HepG2 (cell line): ENCODE data around the gene NUDT16. TPM values are rescaled to one million over a fixed set of nuclear protein-coding genes. Genes with fewer than 3 reads are reported as not detected.

Experiments
- ATAC-seq: fragments of 200-7000 bp; cut with Tn5 transposase; 3 replicates; pipeline ENCODE4 v1.9.1; 2020; ENCODE audit warnings: mild to moderate bottlenecking, moderate library complexity
- BruUV-seq: library from RNA; stranded (reverse); fragments of 400-500 nt; replicated peaks from 2 replicates; lab custom pipeline; 2021; lab: Mats Ljungman, UMichigan
- CTCF ChIA-PET: fragments of 300-600 bp; formaldehyde crosslinking; extraction: SDS; loops from one replicate; lab custom pipeline; 2021; ENCODE audit warnings: low total read pairs, inconsistent platforms, low intra/inter-chr PET ratio; lab: Yijun Ruan, JAX
- POLR2A ChIA-PET: fragments of 350-600 bp; sonication (Branson Sonifier 250); formaldehyde crosslinking; loops from one replicate; lab custom pipeline; 2020; ENCODE audit warnings: antibody characterized with exemption, inconsistent platforms; lab: Yijun Ruan, JAX
- DNase-seq: peaks from one replicate; pipeline ENCODE4 v3.0.0-alpha.2; 2015; ENCODE audit warnings: low spot score
- FAIRE-seq: peaks from 3 replicates; lab custom pipeline; 2011; peaks lifted over from hg19 to GRCh38; lab: Jason Lieb, UNC
- H2AFZ ChIP-seq: one replicate; pipeline ENCODE4 v1.6.1; 2011; ENCODE audit warnings: low read length, inconsistent platforms
- H3K27ac ChIP-seq: fragments of 300-600 bp; 3 replicates; pipeline ENCODE4 v1.8.0; 2011; ENCODE audit warnings: mixed run types, mild to moderate bottlenecking, mixed read lengths, low read length, inconsistent platforms; ENCODE audit not compliant: insufficient read depth; ENCODE audit errors: extremely low read length
- H3K27me3 ChIP-seq, 2 experiments: fragments of 200-600 bp in 1 of 2; 2 replicates in 1 of 2; 3 replicates in 1 of 2; pipeline versions ENCODE4 v1.6.0 to v1.8.0; 2011; ENCODE audit warnings: low read length in 2 of 2, mild to moderate bottlenecking in 2 of 2, moderate library complexity in 2 of 2, inconsistent platforms in 1 of 2; ENCODE audit not compliant: insufficient read depth in 2 of 2, control insufficient read depth in 1 of 2
- H3K36me3 ChIP-seq, 2 experiments: fragments of 200-600 bp in 1 of 2; replicated peaks in 1 of 2; 2 replicates in 1 of 2; 3 replicates in 1 of 2; pipeline versions ENCODE4 v1.5.1 to v1.8.0; 2011; ENCODE audit warnings: low read length in 2 of 2, inconsistent platforms in 1 of 2; ENCODE audit not compliant: insufficient read depth in 2 of 2, control insufficient read depth in 1 of 2
- H3K4me1 ChIP-seq: 2 replicates; pipeline ENCODE4 v1.5.1; 2012; ENCODE audit warnings: low read length, inconsistent platforms; ENCODE audit not compliant: insufficient read depth
- H3K4me2 ChIP-seq: 2 replicates; pipeline ENCODE4 v1.6.0; 2011; ENCODE audit warnings: low read depth, low read length, inconsistent platforms
- H3K4me3 ChIP-seq, 3 experiments: fragments of 200-600 bp in 1 of 3; sonication (generic), shearing (Covaris generic) in 1 of 3; replicated peaks in 1 of 3; 2 replicates each; pipeline ENCODE4 v1.5.1; 2011 to 2016; ENCODE audit warnings: low read length in 3 of 3, inconsistent platforms in 2 of 3, low read depth in 2 of 3, mild to moderate bottlenecking in 2 of 3, control low read depth in 1 of 3, mixed read lengths in 1 of 3; ENCODE audit not compliant: insufficient read depth in 1 of 3
- H3K79me2 ChIP-seq: one replicate; pipeline ENCODE4 v1.6.1; 2011; ENCODE audit warnings: low read length, inconsistent platforms; ENCODE audit not compliant: insufficient read depth
- H3K9ac ChIP-seq: 2 replicates; pipeline ENCODE4 v1.6.0; 2011; ENCODE audit warnings: mild to moderate bottlenecking, low read depth, low read length, inconsistent platforms; ENCODE audit not compliant: insufficient read depth
- H3K9me3 ChIP-seq: 2 replicates; pipeline ENCODE4 v1.5.1; 2012; ENCODE audit warnings: mild to moderate bottlenecking, low read length
- H4K20me1 ChIP-seq: 2 replicates; pipeline ENCODE4 v1.6.0; 2011; ENCODE audit warnings: inconsistent platforms, mild to moderate bottlenecking, low read length, moderate library complexity; ENCODE audit not compliant: insufficient read depth
- ETV5 ChIP-seq: IDR thresholded peaks from 2 replicates; pipeline ENCODE4 v1.6.1; 2018; ENCODE audit warnings: missing biosample characterization, missing genetic modification reagents, inconsistent platforms, borderline replicate concordance
- FOXP1 ChIP-seq, 2 experiments: fragments of 450-650 bp in 1 of 2; IDR thresholded peaks; 2 replicates each; pipeline ENCODE4 v1.6.1; 2017 to 2018; ENCODE audit warnings: antibody characterized with exemption in 1 of 2
- HOXA9 ChIP-seq: sonication (generic); formaldehyde crosslinking; IDR thresholded peaks from 2 replicates; pipeline ENCODE4 v1.8.1; 2022; ENCODE audit warnings: missing genetic modification reagents, mild to moderate bottlenecking, moderate library complexity, borderline replicate concordance
- KAT2B ChIP-seq: fragments of 150-350 bp; IDR thresholded peaks from 2 replicates; pipeline ENCODE4 v1.6.1; 2014; ENCODE audit warnings: low read depth, low read length, borderline replicate concordance
- PAWR ChIP-seq: sonication (generic); formaldehyde crosslinking; IDR thresholded peaks from 2 replicates; pipeline ENCODE4 v1.4.0; 2020; ENCODE audit warnings: missing genetic modification reagents, mild to moderate bottlenecking, borderline replicate concordance
- TEAD2 ChIP-seq: sonication (generic); formaldehyde crosslinking; IDR thresholded peaks from 2 replicates; pipeline ENCODE4 v1.9.0; 2021; ENCODE audit warnings: missing genetic modification reagents
- TSC22D2 ChIP-seq: sonication (generic); formaldehyde crosslinking; IDR thresholded peaks from 2 replicates; pipeline ENCODE4 v1.5.1; 2020; ENCODE audit warnings: missing genetic modification reagents, mild to moderate bottlenecking, borderline replicate concordance
- ZNF431 ChIP-seq: sonication (generic); formaldehyde crosslinking; IDR thresholded peaks from 2 replicates; pipeline ENCODE4 v1.9.0; 2022; ENCODE audit warnings: missing genetic modification reagents, low read depth, mild to moderate bottlenecking, borderline replicate concordance
- ZNF556 ChIP-seq: sonication (generic); formaldehyde crosslinking; IDR thresholded peaks from 2 replicates; pipeline ENCODE4 v1.4.0; 2020; ENCODE audit warnings: mild to moderate bottlenecking, missing genetic modification reagents, borderline replicate concordance
- ZNF589 ChIP-seq: sonication (generic); formaldehyde crosslinking; conservative IDR thresholded peaks from 2 replicates; pipeline ENCODE4 v1.8.0; 2022; ENCODE audit warnings: mild to moderate bottlenecking, moderate library complexity, missing genetic modification reagents
- ZSCAN12 ChIP-seq: sonication (generic); formaldehyde crosslinking; IDR thresholded peaks from 2 replicates; pipeline ENCODE4 v1.9.0; 2021; ENCODE audit warnings: mild to moderate bottlenecking, missing genetic modification reagents
- whole genome bisulfite sequencing: methylation state at CpG from one replicate; pipeline ENCODE4 v1.1.6; 2017; ENCODE audit warnings: low lambda C conversion rate; 5-methylcytosine and 5-hydroxymethylcytosine counted together
- in situ Hi-C: cut with HindIII; loops from 2 replicates; pipeline ENCODE4 v1.10.0; 2017; ENCODE audit warnings: low pct_unique_long_range_greater_than_20kb; ENCODE audit not compliant: extremely low pct_ligation_motif_present
- intact Hi-C: fragments of 100-400 bp; cut with micrococcal nuclease; formaldehyde crosslinking; loops from one replicate; pipeline ENCODE4 v1.10.0; 2022; ENCODE audit not compliant: unreplicated experiment
- polyA plus RNA-seq, 8 experiments: library from polyadenylated mRNA; depleted of rRNA in 3 of 8; stranded (reverse) in 7 of 8; unstranded in 1 of 8; fragments of >200 nt; fragmentation: Illumina TruSeq in 4 of 8; extraction: Trizol in 4 of 8; gene quantifications; 2 replicates each; pipeline versions ENCODE4 v1.2.1 to v1.2.3, GENCODE V29; 2011 to 2016; ENCODE audit warnings: low read depth in 4 of 8, missing spikeins in 1 of 8, mixed read lengths in 1 of 8; ENCODE audit not compliant: insufficient read depth in 1 of 8
- total RNA-seq, 5 experiments: library from RNA; depleted of rRNA; stranded (reverse); fragments of >200 nt; fragmentation: Illumina TruSeq; extraction: Trizol; gene quantifications; 2 replicates each; pipeline ENCODE4 v1.2.3, GENCODE V29; 2016; ENCODE audit warnings: low read depth in 1 of 5
- TF ChIP-seq, protein P1 (sequence below): IDR thresholded peaks from 2 replicates; pipeline ENCODE4 v1.6.1; 2016; ENCODE audit warnings: mild to moderate bottlenecking, missing biosample characterization, missing genetic modification reagents
- TF ChIP-seq, protein P2 (sequence below): sonication (generic); formaldehyde crosslinking; IDR thresholded peaks from 2 replicates; pipeline ENCODE4 v1.8.1; 2023; ENCODE audit warnings: missing genetic modification reagents, inconsistent platforms, borderline replicate concordance

Gene NUDT16
- total and polyA plus RNA-seq, 2 of the 13 experiments (the other 11 are each of a cell fraction or from before 2014, with no cell fraction given): 5.4 to 14.8 TPM

DNA sequence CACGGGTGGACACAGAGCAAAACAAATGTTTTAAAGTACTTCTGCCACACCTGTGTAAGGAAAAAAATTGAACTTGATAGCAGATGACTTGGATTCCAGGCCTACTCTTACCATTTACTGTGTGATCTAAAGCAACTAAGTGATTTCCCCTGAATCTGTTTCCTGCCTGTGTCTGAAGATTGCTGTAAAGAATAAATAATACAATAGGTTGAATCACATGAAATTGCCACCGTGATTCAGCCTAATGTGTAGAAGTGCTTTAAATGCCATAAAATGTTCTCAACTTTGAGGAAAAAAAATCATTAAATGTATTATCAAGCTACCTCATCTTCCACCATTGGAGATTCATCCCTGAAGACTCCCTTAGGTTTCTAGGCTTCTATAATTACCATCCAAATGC is 27.6 kb upstream of the NUDT16 start:
- Histone ChIP-seq H3K4me2 (no peak overlapping the region), H3K9ac (no peak overlapping the region), H3K79me2 (no peaks in the 10 kb centered on the region), H3K4me3 (no peak overlapping the region), H2AFZ (no peak overlapping the region), H4K20me1 (no peaks in the 10 kb centered on the region), H3K27me3 (no peaks in the 10 kb centered on the region; a peak in 1 of 5 replicates), H3K36me3 (no peaks in the 10 kb centered on the region), H3K4me1 (no peaks in the 10 kb centered on the region), H3K27ac (no peak overlapping the region), H3K9me3 (no peaks in the 10 kb centered on the region)
- POLR2A ChIA-PET: no interaction called here
- ATAC-seq (no peak), FAIRE-seq (no peak), DNase-seq (no peak)
- 0% methylated on average over 2 of the region's 2 CpGs for WGBS
- CTCF ChIA-PET: no interaction called here
- TF ChIP-seq, protein P1, sequence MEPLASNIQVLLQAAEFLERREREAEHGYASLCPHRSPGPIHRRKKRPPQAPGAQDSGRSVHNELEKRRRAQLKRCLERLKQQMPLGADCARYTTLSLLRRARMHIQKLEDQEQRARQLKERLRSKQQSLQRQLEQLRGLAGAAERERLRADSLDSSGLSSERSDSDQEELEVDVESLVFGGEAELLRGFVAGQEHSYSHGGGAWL (CRISPR knock-in tag): no peak
- TF ChIP-seq TEAD2 (CRISPR knock-in tag) (no peak), TSC22D2 (CRISPR knock-in tag) (no peak), HOXA9 (CRISPR knock-in tag) (no peak), PAWR (no peak), ZNF431 (CRISPR knock-in tag) (no peak), ETV5 (no peak), ZNF589 (no peak), ZSCAN12 (CRISPR knock-in tag) (no peak), KAT2B (no peak), ZNF556 (CRISPR knock-in tag) (no peak), FOXP1 (IDR thresholded peaks at IDR 0.05) (no peak), FOXP1 (CRISPR knock-in tag; IDR thresholded peaks at IDR 0.05) (no peak)
- TF ChIP-seq, protein P2, sequence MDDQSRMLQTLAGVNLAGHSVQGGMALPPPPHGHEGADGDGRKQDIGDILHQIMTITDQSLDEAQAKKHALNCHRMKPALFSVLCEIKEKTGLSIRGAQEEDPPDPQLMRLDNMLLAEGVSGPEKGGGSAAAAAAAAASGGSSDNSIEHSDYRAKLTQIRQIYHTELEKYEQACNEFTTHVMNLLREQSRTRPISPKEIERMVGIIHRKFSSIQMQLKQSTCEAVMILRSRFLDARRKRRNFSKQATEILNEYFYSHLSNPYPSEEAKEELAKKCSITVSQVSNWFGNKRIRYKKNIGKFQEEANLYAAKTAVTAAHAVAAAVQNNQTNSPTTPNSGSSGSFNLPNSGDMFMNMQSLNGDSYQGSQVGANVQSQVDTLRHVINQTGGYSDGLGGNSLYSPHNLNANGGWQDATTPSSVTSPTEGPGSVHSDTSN: no peak
- in situ Hi-C loops: no loop called here
- BruUV-seq: no TSS peak
- intact Hi-C loops: no loop called here
